Activated T-helper 1 cell treated with anti-CD3 and anti-CD28 coated beads, Interleukin-12 subunit alpha, Interleukin-12 subunit beta, Interleukin-2, Interleukin-4 antibody, amounts not matched to agents 30 ng/mL and 10 ng/mL and 1 ng/mL, durations not matched to agents 14 hours and 24 hours and 36 hours (primary cell): ENCODE data around the gene MRPL27. TPM values are rescaled to one million over a fixed set of nuclear protein-coding genes. Genes with fewer than 3 reads are reported as not detected.
A peak's percentile ranks its signal among the peaks of the same experiment; 100 is the strongest.

ENCODE experiments used
- DNase-seq: peaks from one replicate; pipeline ENCODE4 v3.0.0; 2021; ENCODE audit warnings: low spot score
- H3K27ac Mint-ChIP-seq: one replicate; pipeline ENCODE4 v1.8.0; 2021; ENCODE audit warnings: mild to moderate bottlenecking, mixed read lengths
- H3K27me3 Mint-ChIP-seq: one replicate; pipeline ENCODE4 v1.8.0; 2022; ENCODE audit warnings: mild to moderate bottlenecking, moderate library complexity, mixed read lengths; ENCODE audit not compliant: insufficient read depth
- H3K36me3 Mint-ChIP-seq: one replicate; pipeline ENCODE4 v1.8.0; 2021; ENCODE audit warnings: low read depth, mixed read lengths
- H3K4me1 Mint-ChIP-seq: one replicate; pipeline ENCODE4 v1.8.0; 2021; ENCODE audit warnings: low read depth, mixed read lengths
- H3K4me3 Mint-ChIP-seq: one replicate; pipeline ENCODE4 v1.8.0; 2021; ENCODE audit warnings: mild to moderate bottlenecking, moderate library complexity, mixed read lengths
- H3K9me3 Mint-ChIP-seq: one replicate; pipeline ENCODE4 v1.8.0; 2021; ENCODE audit warnings: mixed read lengths
- intact Hi-C: fragments of 100-400 bp; cut with micrococcal nuclease; formaldehyde crosslinking; loops from one replicate; pipeline ENCODE4 v1.15.1; 2024
- total RNA-seq: library from RNA; stranded (reverse); gene quantifications from 2 replicates; pipeline ENCODE4 v1.2.3, GENCODE V29; 2022

Gene MRPL27
- total RNA-seq, 1 donor from 2014 or later, result 73.4 TPM

DNA sequence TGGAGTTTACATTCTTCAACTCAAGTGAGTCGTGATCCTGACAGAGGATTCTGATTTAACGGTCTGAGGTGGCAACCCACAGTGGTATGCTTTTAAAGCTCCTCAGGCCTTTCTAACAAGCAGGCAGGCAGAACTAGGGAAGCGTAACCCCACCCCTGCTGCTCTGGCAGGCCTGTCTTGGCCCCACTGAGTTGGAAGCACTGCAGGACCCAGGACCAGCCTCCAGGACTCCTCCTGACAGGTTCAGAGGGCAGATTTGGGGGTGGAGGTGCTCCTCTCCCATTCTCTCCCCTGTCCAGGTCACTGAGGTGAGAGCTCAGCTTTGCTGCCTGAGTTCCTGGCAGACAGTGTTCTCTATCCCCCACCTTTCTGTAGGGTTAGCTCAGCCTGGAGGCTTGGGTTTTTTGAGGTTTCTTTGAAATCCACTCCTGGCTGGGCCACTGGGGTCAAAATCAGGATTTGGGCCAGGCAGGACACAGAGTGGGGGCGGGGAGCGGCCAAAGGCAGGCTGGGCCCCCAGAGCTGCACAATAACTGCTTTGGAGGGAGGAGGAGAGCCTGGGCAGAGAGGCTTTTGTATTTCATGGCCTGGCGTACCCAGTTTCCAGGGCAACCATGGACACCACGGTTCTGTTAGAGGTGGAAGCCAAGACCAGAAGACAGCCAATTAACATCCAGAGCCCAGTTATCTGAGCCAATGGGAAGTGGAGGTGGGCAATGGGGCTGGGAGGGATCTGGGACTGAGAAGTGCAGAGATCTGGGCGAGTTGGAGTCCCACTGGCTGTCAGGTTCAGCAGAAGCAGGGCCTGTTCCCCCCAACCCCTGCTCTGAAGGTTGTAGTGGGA is 9.5 kb downstream of the MRPL27 start:
- H3K9me3 Mint-ChIP-seq, result no peaks in the 10 kb centered on the region
- intact Hi-C loops, result loop anchor here (2.0 kb wide), 1 partner anchor 115 kb away; the partner anchor contains the start of gene RSAD1
- H3K27ac Mint-ChIP-seq, result no peak overlapping the region
- H3K36me3 Mint-ChIP-seq, result peaks cover 20% of the 10 kb centered on the region
- DNase-seq, result no peak
- no peak overlapping the region for H3K4me3 Mint-ChIP-seq
- peaks cover 9% of the 10 kb centered on the region for H3K4me1 Mint-ChIP-seq
- no peaks in the 10 kb centered on the region for H3K27me3 Mint-ChIP-seq

- intact Hi-C loops, result loop anchor here (1.0 to 2.0 kb wide), 3 partner anchors 10 to 116 kb away; partner anchors contain the start of genes LRRC59 and RSAD1
- H3K36me3 Mint-ChIP-seq, result peaks cover 14% of the 10 kb centered on the region
- H3K9me3 Mint-ChIP-seq, result no peaks in the 10 kb centered on the region
- H3K4me3 Mint-ChIP-seq, result no peak overlapping the region
- H3K27ac Mint-ChIP-seq, result no peak overlapping the region
- H3K27me3 Mint-ChIP-seq, result no peaks in the 10 kb centered on the region
- H3K4me1 Mint-ChIP-seq, result peaks cover 9% of the 10 kb centered on the region
- no peak for DNase-seq
Measured at GRCh38 chr17:50362661-50363060, 10.3 kb downstream of the MRPL27 start.

DNA sequence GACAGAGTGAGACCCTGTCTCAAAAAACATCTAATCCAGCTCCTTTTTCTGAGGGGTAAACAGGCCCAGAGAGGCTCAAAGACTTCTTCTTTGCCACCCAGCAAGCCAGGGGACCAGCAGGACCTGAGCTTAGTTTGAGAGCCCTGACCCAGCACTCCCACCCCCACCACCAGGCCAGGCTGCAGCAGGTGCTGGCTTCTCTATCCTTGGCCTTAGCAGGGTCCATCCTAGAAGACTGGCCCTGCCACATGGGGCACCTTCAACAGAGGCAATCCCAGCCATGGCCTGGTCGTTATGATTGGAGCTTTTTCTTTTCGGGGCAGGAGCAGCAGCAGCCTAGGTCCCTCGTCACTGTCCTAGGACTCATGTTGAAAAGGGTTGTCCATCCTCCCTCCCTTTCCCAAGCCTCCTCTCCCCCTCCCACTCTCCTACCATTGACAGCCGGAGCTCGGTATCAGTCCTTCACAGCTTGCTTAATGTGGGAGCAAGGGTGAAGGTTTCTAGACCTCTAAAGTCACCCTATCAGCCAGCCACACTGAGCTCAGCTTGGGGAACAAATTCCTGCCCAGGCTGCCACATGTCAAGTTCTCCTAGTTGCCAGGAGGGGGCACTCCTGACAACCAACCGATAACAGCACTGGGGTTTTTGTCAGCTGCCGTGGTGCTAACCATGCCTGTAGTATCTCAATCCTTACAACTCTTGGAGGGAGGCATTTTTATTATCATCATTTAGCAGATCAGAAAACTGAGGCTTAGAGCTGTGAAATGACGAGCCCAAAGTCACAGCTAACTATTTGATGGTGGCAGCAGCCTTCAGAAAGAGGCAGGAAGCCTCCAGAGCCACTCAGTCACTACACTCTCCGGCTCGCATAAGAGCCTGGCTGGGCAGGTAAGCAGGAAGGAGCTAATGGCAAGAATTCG is 11.2 kb downstream of the MRPL27 start:
- peak overlapping the region; percentile 86 for H3K27ac Mint-ChIP-seq
- peaks cover 11% of the 10 kb centered on the region for H3K36me3 Mint-ChIP-seq
- intact Hi-C loops, result loop anchor here (1.0 to 2.0 kb wide), 3 partner anchors 10 to 117 kb away; partner anchors contain the start of genes LRRC59 and RSAD1
- H3K4me3 Mint-ChIP-seq, result peak overlapping the region; percentile 3
- peaks cover 9% of the 10 kb centered on the region for H3K4me1 Mint-ChIP-seq
- DNase-seq, result peak; percentile 34
- no peaks in the 10 kb centered on the region for H3K27me3 Mint-ChIP-seq
- no peaks in the 10 kb centered on the region for H3K9me3 Mint-ChIP-seq

DNA sequence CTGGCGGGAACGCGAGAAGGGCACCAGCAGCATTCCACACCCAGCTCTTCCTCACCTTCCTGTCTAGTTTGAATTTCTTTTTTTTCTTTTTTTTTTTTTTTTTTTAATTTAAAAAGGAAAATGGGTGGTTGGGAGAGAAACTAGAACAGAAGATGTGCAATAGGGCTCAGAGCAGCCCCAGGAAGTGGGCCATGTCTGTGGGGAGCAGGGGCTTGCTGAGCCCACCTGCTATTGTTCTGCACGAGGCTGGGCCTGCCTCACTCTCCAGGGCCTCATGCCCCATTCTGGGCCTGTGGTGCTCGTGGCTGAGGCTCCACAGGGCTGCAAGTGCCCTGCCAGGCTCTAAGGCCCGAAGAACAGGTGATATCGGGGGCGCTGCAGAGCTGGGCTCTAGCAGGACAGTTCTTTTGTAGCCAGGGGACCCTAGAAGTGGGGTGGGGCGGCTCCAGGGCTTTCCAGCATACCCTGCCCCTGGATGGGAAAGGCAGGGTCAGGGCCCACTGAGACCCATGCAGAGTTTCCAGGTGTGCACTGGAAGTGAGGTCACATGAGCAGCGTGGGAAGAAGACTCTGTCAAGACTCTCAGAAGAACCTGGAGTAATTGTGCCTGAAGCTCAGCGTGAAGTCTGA is 12.4 kb downstream of the MRPL27 start:
- DNase-seq, result no peak
- Mint-ChIP-seq H3K27me3 (no peaks in the 10 kb centered on the region), H3K27ac (no peak overlapping the region), H3K36me3 (peaks cover 9% of the 10 kb centered on the region), H3K9me3 (no peaks in the 10 kb centered on the region), H3K4me3 (no peak overlapping the region), H3K4me1 (peaks cover 9% of the 10 kb centered on the region)
- intact Hi-C loops, result no loop called here

- peaks cover 9% of the 10 kb centered on the region for H3K4me1 Mint-ChIP-seq
- peaks cover 9% of the 10 kb centered on the region for H3K36me3 Mint-ChIP-seq
- intact Hi-C loops, result no loop called here
Measured at GRCh38 chr17:50359998-50360461, 13.0 kb downstream of the MRPL27 start.

DNA sequence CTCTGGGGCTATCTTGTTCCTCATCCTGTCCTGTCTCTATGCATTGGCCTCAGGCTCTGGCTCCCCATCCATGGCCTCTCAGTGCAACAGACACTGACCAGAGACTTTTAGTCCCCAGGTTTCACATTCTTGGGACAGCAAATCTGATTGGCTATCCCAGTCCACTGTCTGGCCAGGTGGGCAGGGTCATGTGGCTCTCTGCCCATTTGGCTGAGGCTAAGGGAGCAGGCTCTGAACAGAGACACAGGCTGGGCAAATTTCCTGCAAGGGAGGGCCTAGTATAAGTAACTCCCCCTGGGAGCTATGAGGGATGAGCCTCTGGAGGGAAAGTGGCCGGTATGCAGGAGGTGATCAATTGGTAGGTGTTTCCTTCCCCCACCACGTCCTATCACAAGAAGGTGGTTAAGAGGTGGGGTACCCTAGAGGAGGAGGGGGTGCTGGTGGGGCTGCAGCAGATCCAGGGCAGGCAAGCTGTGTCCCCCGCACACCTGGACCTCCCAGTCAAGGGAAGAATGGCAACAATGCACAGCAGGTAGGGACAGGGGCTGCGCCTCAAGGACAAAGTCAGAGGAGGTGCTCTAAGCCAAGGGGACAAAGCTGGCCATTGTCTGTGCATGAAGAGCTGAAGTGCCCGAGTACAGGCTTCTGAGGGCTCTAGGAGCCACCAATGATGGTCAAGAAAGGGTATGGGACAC is 13.8 kb downstream of the MRPL27 start:
- intact Hi-C loops, result no loop called here
- Mint-ChIP-seq H3K4me1 (peaks cover 9% of the 10 kb centered on the region), H3K36me3 (peaks cover 9% of the 10 kb centered on the region), H3K4me3 (no peak overlapping the region), H3K27me3 (no peaks in the 10 kb centered on the region), H3K9me3 (no peaks in the 10 kb centered on the region), H3K27ac (no peak overlapping the region)
- DNase-seq, result no peak

More at GRCh38 chr17:50359998-50360461, 13.0 kb downstream of the MRPL27 start:
- no peak overlapping the region for H3K27ac Mint-ChIP-seq
- H3K9me3 Mint-ChIP-seq, result no peaks in the 10 kb centered on the region
- DNase-seq, result no peak
- no peaks in the 10 kb centered on the region for H3K27me3 Mint-ChIP-seq
- H3K4me3 Mint-ChIP-seq, result no peak overlapping the region

- H3K9me3 Mint-ChIP-seq, result no peaks in the 10 kb centered on the region
- H3K4me3 Mint-ChIP-seq, result no peak overlapping the region
- H3K27ac Mint-ChIP-seq, result no peak overlapping the region
- peaks cover 9% of the 10 kb centered on the region for H3K4me1 Mint-ChIP-seq
- no peak for DNase-seq
- no peaks in the 10 kb centered on the region for H3K27me3 Mint-ChIP-seq
- peaks cover 9% of the 10 kb centered on the region for H3K36me3 Mint-ChIP-seq
- intact Hi-C loops, result no loop called here
Measured at GRCh38 chr17:50358177-50358576, 14.8 kb downstream of the MRPL27 start.

DNA sequence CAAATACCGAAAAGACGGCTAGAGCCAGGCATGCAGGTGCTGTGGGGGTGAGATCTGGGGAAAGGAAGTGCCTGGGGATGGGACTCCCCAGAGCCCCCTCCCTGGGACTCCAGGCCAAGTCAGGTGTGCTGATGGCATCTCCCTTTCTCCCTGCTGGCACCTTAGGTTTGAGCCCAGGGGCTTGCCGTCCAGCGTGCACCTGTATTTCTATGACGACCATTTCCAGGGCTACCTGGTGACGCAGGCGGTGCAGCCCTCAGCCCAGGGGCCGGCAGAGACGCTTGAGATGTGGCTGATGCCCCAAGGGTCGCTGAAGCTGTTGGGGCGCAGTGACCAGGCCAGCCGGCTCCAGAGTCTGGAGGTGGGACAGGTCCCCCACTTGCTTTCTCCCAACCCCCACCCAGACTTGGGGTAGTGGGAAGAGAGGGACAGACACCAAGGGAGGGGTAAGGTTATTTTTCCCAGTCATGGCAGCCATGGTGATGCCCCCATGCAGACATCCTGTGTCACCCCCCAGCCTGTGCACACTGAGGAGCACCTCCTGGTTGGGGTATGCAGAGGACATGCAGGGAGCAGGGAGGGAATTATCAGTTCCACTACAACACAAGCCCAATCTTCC is 16.0 kb downstream of the MRPL27 start:
- Mint-ChIP-seq H3K9me3 (no peaks in the 10 kb centered on the region), H3K4me1 (peaks cover 4% of the 10 kb centered on the region), H3K36me3 (peaks cover 8% of the 10 kb centered on the region), H3K27me3 (no peaks in the 10 kb centered on the region), H3K4me3 (no peak overlapping the region), H3K27ac (no peak overlapping the region)
- intact Hi-C loops, result no loop called here
- DNase-seq, result no peak

DNA sequence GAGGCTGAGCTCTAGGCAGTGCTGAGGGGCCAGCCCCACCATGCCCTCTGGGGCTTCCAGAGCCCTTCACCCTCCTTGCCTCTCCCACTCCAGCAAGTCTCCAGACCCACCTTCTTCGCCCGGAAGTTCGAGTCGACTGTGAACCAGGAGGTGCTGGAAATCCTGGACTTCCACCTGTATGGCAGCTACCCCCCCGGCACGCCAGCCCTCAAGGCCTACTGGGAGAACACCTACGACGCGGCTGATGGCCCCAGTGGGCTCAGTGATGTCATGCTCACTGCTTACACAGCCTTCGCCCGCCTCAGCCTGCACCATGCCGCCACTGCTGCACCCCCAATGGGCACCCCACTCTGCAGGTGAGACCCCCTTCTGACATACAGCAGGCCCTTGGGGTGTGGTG is 16.6 kb downstream of the MRPL27 start:
- Mint-ChIP-seq H3K4me1 (no peaks in the 10 kb centered on the region), H3K27ac (no peak overlapping the region), H3K4me3 (no peak overlapping the region), H3K36me3 (peaks cover 11% of the 10 kb centered on the region), H3K27me3 (no peaks in the 10 kb centered on the region), H3K9me3 (no peaks in the 10 kb centered on the region)
- intact Hi-C loops, result no loop called here
- no peak for DNase-seq

- Mint-ChIP-seq H3K36me3 (peaks cover 11% of the 10 kb centered on the region), H3K4me1 (no peaks in the 10 kb centered on the region), H3K4me3 (no peak overlapping the region), H3K9me3 (no peaks in the 10 kb centered on the region), H3K27ac (no peak overlapping the region), H3K27me3 (no peaks in the 10 kb centered on the region)
- intact Hi-C loops, result no loop called here
- DNase-seq, result no peak
Measured at GRCh38 chr17:50355701-50356341, 17.2 kb downstream of the MRPL27 start.

DNA sequence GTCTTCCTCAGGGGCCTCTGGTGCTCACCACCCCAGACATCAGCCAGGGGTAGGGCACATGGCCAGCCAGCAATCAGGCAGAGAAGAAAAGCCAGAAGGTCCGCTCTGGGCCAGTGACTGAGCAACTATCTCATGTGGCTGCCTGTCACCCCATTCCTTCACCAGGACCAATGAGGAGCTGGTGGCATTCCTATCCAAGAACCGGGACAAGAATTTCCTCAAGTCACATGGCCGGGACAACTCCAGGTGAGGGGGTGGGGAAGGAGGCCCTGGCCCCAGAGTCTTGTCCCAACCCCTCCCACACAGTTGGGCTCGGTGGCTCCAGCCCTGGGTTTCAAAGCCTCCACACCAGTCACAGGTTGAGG is 17.7 kb downstream of the MRPL27 start:
- no peaks in the 10 kb centered on the region for H3K4me1 Mint-ChIP-seq
- DNase-seq, result no peak
- H3K9me3 Mint-ChIP-seq, result no peaks in the 10 kb centered on the region
- H3K4me3 Mint-ChIP-seq, result no peak overlapping the region
- no peak overlapping the region for H3K27ac Mint-ChIP-seq
- intact Hi-C loops, result no loop called here
- H3K27me3 Mint-ChIP-seq, result no peaks in the 10 kb centered on the region
- H3K36me3 Mint-ChIP-seq, result peaks cover 11% of the 10 kb centered on the region
